CD4-positive, alpha-beta T cell treated with Interleukin-10 for 1 hour (primary cell): ENCODE data around the gene NCKAP5.
"Not testable (repeated sequence)": the region's sequence is repeated elsewhere in the genome, so short reads cannot be mapped to it uniquely, and the experiment has no call there.

Experiments used
- DNase-seq: peaks from one replicate; pipeline ENCODE4 v3.0.0-alpha.2; 2020

The NCKAP5 gene

GRCh38 chr2:132734961-132735360 lies 833.3 kb downstream of the NCKAP5 start:
- DNase-seq: no peak

DNA sequence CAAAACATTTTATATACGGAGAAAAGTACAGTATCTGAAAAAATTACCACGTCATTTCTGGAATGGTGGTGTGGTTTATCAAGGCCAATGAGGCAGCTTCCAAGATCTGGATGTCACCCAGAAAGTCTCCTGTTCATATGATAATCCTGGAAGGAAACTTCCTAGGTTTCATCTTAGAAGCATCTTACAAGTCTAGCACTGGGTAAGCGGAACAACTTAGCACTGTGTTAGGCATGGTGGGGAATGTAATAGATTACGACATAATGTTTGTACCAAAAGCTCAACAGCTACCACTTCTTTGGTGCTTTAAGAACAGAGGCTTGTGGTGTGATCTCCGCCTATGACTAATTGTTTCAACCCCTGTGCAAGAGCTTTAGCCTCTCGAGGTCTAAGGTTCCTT lies 835.2 kb downstream of the NCKAP5 start:
- DNase-seq: no peak

DNA sequence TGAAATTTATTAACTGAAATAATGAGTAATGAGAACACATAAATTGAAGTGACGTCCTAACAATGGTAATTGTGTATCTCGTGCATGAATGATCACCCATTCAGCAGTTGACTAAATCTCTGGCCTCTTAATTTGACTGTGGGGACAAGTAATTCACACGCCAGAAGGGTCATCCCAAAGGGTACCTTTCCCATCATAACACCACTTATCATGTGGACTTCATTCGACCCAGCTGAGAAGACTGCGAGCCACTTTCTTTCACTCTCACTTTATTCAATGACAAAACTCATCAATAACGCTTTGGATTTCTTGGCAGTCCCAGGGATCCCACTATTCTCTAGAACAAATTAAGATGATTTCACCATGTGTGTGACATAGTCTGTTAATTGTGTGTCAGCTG lies 835.6 kb downstream of the NCKAP5 start:
- no peak for DNase-seq

DNA sequence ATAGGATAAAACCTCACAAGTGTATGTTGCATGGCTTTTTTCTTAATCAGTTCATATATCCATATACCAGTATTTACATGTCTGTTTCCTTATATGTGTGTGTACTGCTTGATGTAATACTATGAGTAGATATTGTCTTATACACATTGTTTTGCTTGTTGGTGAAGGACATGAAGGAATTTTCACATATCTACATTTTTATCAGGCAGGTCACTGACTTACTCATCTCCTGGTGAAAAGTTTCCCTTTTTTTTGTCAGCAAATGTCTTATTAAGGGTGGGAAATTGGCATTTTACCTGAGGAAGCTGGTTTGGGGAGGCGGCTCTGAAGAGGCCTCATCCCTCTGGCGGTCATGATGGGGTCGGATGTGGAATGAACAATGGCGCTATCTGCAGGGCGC lies 836.8 kb downstream of the NCKAP5 start:
- DNase-seq: no peak

- no peak for DNase-seq
These were observed 837.7 kb downstream of the NCKAP5 start for GRCh38 chr2:132730611-132731010.

- DNase-seq: no peak
These were observed 838.7 kb downstream of the NCKAP5 start for GRCh38 chr2:132729522-132729921.

DNA sequence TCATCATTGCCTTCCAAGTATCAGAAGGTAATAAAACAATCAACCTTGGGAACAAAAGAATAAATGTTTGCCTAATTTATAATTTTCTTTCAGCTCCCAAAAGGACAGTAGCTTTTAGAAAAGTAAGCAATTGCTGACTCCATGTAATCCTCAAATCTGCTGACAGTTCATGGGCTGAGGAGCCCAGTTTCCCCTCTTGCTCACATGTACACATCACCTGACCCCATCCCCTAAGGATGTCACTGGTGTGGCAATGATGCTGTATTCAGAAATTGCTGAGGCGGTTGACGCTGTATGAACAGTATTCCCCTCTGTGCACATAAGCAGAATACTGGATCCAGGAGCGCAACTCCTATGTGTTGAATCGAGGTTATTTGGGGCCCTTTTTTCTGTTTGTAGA lies 842.1 kb downstream of the NCKAP5 start:
- DNase-seq: no peak

DNA sequence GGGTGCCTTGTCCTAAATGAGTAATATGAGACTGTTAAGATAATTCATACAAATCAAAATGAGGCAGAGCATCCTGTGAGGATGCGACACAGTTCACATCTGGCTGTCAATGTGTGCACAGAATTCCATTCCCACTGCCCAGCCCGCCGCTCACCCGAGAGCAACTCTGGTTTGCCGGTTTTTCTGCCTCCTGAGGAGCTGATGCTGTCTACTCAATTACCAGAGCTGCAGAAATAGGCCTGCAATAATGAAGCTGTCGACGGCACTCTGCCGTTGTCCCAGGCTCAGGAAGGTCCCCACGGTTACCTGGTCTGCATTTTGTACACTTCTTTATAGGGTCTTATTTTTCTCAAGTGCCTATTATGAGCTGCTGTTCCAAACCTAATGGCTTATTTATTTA lies 842.5 kb downstream of the NCKAP5 start:
- DNase-seq: no peak

DNA sequence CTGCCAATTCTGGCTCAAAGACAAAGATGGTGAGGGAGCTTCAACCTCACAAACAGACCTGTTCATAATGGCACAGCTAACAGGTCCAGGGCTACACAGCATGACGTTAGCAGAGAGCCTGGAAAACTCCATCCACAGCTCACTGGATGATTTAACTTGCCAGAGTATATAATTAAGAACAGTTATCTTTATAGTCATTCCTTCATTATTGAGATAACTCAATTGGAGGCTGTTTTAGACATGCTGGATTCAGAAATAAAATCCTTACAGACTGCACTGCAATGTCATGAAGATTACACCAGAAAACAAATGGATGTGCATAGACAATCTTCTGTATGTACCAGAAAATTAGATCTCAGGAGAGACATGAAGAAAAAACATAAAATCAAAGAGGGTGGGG lies 843.1 kb downstream of the NCKAP5 start:
- no peak for DNase-seq

GRCh38 chr2:132721938-132722337 lies 846.3 kb downstream of the NCKAP5 start:
- DNase-seq: no peak

GRCh38 chr2:132720393-132720792 lies 847.9 kb downstream of the NCKAP5 start:
- no peak for DNase-seq

GRCh38 chr2:132719480-132719879 lies 848.8 kb downstream of the NCKAP5 start:
- DNase-seq: no peak

- no peak for DNase-seq
These were observed 851.3 kb downstream of the NCKAP5 start for GRCh38 chr2:132716954-132717353.

DNA sequence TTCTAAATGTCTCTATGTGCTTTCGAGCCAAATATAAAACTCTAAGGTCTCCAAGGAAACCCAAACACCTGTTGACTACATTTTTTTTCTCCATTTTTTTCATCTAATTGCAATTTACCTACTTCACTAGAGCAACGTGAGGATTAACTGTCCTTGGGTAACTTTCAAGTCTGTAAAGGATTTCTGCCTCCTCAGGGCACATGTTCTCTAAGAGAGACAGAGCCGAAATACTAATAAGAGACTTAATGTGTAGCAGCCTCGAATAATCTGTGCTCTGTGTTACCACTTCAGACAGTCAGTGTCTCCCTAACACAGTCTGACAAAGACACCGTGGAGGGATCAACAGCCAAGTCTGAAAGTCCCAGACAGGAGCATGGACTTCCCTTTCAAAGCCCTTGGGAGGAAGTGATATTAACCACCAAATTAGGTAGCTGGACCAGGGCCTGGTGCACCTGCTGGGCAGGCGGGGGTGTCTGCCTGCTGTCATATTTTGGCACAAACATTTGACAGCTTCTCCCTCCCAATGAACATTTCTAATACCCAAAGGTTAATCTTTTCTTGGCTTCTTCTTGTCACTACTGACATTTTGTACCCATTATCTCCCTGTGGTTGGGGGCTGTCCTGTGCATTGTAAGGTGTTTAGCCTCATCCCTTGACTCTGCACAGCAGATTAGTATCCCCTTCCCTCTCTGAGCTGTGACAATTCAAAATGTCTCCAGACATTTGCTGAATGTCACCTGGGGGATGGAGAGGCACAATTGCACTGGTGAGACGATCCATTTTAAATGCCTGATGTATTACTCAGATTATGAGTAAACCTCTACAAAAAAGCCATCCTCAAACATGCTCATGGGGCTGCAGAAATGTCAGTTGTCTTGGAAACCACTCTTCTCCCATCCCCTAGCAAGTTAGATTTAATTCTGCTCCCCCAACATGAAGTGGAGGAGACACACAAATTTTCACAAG lies 852.6 kb downstream of the NCKAP5 start:
- no peak for DNase-seq

DNA sequence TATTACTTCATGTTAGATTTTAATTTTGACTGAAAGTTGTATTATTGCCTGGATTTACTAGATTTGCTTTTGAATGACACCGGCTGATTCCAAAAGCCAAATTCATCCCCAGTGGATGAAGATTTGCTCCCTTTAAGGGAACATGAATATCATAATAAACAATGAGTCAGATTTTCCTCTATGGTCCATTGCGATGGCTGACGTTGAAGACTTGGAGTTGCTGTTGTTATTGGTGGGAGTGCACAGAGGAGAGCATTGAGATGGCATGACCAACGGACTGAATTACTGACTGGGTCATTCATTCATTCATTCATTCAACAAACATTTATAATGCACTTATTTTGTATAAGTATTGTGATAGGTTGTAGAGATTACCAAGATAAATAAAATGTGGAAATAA lies 864.9 kb downstream of the NCKAP5 start:
- no peak for DNase-seq

DNA sequence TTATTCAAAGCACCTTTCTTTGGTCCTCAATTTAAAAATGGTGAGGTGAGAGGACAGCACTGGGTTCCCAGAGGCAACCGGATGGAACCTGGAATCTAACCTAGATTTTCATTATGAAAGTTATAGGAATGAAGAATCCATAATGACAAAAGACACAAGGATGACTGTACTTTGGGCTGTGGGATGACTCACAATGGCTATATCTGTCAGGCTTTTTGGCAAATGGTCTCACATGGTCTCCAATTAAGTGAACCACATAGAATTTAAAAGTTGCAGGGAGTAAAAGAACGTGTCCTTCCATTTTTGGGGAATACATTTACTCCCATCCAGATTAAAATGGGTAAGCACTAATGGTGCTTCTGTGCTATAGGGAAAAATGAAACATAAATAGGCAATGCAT lies 866.5 kb downstream of the NCKAP5 start:
- no peak for DNase-seq

DNA sequence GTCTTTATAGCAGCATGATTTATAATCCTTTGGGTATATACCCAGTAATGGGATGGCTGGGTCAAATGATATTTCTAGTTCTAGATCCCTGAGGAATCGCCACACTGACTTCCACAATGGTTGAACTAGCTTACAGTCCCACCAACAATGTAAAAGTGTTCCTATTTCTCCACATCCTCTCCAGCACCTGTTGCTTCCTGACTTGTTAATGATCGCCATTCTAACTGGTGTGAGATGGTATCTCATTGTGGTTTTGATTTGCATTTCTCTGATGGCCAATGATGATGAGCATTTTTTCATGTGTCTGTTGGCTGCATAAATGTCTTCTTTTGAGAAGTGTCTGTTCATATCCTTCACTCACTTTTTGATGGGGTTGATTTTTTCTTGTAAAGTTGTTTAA lies 868.5 kb downstream of the NCKAP5 start:
- DNase-seq: not testable (repeated sequence)

- DNase-seq: not testable (repeated sequence)
These were observed 869.9 kb downstream of the NCKAP5 start for GRCh38 chr2:132698347-132698746.

- DNase-seq: no peak
These were observed 870.6 kb downstream of the NCKAP5 start for GRCh38 chr2:132697556-132698205.

DNA sequence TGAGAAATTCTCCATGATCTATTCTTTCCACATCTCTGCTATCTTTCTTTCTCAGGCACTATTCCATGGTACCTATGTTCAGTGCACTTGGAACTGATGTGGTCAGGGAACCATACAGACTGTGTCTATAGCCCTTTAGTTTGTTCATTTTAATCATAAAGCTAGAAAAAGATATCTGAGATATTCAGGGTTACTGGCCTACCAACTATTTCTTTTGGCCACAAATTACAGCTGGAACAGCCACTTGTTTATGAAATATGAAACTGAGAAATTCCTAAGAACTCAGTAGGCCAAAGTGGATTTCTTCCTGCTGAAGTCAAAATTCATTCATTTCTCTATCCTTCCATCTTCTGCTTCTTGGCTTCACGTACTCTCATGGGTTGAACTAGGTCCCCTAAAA lies 875.4 kb downstream of the NCKAP5 start:
- DNase-seq: no peak

DNA sequence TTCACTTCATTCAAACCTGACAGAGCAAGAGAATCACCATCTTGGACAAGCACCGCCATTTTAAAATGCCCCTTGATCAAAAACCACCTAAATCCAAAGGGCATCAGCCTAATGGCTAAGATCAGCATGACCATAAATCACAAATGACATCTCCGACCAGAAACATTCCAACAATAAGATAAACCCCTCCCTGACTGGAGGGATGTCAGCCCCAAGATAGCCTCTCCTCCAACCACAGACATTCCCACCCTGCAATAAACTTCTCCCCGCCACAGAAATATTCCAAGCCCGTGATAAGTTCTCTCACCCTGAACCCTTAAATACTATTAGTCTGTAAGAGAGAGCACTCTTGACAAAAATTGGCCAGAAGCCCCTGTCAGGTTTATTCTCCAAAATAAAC lies 876.7 kb downstream of the NCKAP5 start:
- no peak for DNase-seq

GRCh38 chr2:132690664-132691303 lies 877.5 kb downstream of the NCKAP5 start:
- DNase-seq: no peak

- DNase-seq: no peak
These were observed 886.5 kb downstream of the NCKAP5 start for GRCh38 chr2:132681766-132682165.

DNA sequence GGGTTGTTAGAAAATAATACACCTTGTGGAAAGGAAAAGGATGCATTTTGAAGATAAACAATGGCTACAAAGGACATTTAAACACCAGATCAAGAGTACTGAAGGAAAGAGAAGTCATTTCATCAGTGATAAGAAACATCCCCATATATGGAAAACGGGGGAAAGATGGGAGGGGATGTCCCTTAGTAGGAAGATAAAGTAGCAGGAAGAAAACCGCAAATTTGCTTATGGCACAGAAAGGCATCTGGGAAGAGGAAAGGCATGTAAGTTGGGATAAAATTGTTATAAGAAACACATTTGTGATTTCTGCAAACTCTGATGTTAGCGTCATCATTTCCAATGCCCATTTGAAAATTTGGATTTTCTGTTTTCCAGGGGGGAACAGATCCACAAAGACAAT lies 887.7 kb downstream of the NCKAP5 start:
- no peak for DNase-seq
